ENCODE results near the gene ABCB6. TPM values are rescaled to one million over a fixed set of nuclear protein-coding genes. Genes with fewer than 3 reads are reported as not detected.
"Not testable (repeated sequence)": the region's sequence is repeated elsewhere in the genome, so short reads cannot be mapped to it uniquely, and the experiment has no call there.

Gene ABCB6
- total RNA-seq, 1 experiment from 2014 or later, result 14.3 TPM

- H3K9ac ChIP-seq (ENCODE audit: low read length), result peak overlapping the region; percentile 86
- peak overlapping the region; percentile 68; the same call in 1 of the 2 replicates for H3K27ac ChIP-seq (ENCODE audit: low read length)
- peak overlapping the region; percentile 85 for H3K4me2 ChIP-seq (ENCODE audit: low read depth, low read length, poor library complexity, severe bottlenecking)
- no peak overlapping the region for H2AFZ ChIP-seq (ENCODE audit: low read length)
- H3K27me3 ChIP-seq (ENCODE audit: low read length), result no peaks in the 10 kb centered on the region
- no peaks in the 10 kb centered on the region for H3K9me2 ChIP-seq (replicated peaks; ENCODE audit: insufficient read depth, low read length)
- peaks cover 16% of the 10 kb centered on the region for H3K4me1 ChIP-seq (ENCODE audit: low read length)
- H3K9me3 ChIP-seq (ENCODE audit: low read length), result peaks cover 6% of the 10 kb centered on the region
- no peaks in the 10 kb centered on the region for H3K79me2 ChIP-seq (ENCODE audit: low read length)
- DNase-seq, result peak; percentile 41
- peak overlapping the region; percentile 76 for H3K4me3 ChIP-seq (ENCODE audit: low read length)
- no peaks in the 10 kb centered on the region for H4K20me1 ChIP-seq (ENCODE audit: insufficient read depth, low read depth, low read length)
- peaks cover 9% of the 10 kb centered on the region for H3K36me3 ChIP-seq (ENCODE audit: insufficient read depth, low read length)
These were observed 11.4 kb downstream of the ABCB6 start for GRCh38 chr2:219207134-219207883.

- no peaks in the 10 kb centered on the region for H4K20me1 ChIP-seq (ENCODE audit: insufficient read depth, low read depth, low read length)
- H3K9ac ChIP-seq (ENCODE audit: low read length), result peak within 1 kb of the TSS; percentile 86
- no peaks in the 10 kb centered on the region for H3K9me2 ChIP-seq (replicated peaks; ENCODE audit: insufficient read depth, low read length)
- peaks cover 16% of the 10 kb centered on the region for H3K4me1 ChIP-seq (ENCODE audit: low read length)
- peak within 1 kb of the TSS; percentile 80 for H2AFZ ChIP-seq (ENCODE audit: low read length)
- peak within 1 kb of the TSS; percentile 76 for H3K4me3 ChIP-seq (ENCODE audit: low read length)
- H3K27ac ChIP-seq (ENCODE audit: low read length), result peak within 1 kb of the TSS; percentile 68
- no peaks in the 10 kb centered on the region for H3K79me2 ChIP-seq (ENCODE audit: low read length)
- peaks cover 6% of the 10 kb centered on the region for H3K9me3 ChIP-seq (ENCODE audit: low read length)
- no peaks in the 10 kb centered on the region for H3K27me3 ChIP-seq (ENCODE audit: low read length)
- peak within 1 kb of the TSS; percentile 85 for H3K4me2 ChIP-seq (ENCODE audit: low read depth, low read length, poor library complexity, severe bottlenecking)
- peak; percentile 98 for DNase-seq
- H3K36me3 ChIP-seq (ENCODE audit: insufficient read depth, low read length), result peaks cover 9% of the 10 kb centered on the region
These were observed 12.2 kb downstream of the ABCB6 start, which contains the start of gene ZFAND2B for GRCh38 chr2:219206328-219207133. TSS of gene ZFAND2B (plus strand) at chr2:219206782. CDS start at chr2:219206988, 206 bp downstream.

DNA sequence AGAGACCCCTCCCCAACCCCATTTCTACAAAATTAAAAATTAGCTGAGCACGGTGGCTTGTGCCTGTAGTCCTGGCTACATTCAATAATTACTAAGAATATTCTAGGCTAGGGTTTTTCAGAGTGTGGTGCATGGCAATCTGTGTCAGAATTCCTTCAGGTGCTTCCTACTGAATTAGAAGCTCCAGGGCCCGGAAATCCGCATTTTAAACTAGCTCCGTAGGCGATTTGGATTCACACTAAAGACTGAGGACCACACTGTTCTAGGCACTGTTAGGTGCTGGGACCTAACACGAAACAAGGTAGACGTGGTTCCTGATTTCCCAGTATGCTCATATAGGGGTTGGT lies 12.8 kb downstream of the ABCB6 start:
- DNase-seq, result no peak
- peak overlapping the region; percentile 68 for H3K27ac ChIP-seq (ENCODE audit: low read length)
- peak overlapping the region; percentile 76 for H3K4me3 ChIP-seq (ENCODE audit: low read length)
- no peaks in the 10 kb centered on the region for H3K79me2 ChIP-seq (ENCODE audit: low read length)
- H3K36me3 ChIP-seq (ENCODE audit: insufficient read depth, low read length), result peaks cover 9% of the 10 kb centered on the region
- no peaks in the 10 kb centered on the region for H3K27me3 ChIP-seq (ENCODE audit: low read length)
- peaks cover 6% of the 10 kb centered on the region for H3K9me3 ChIP-seq (ENCODE audit: low read length)
- peak overlapping the region; percentile 86 for H3K9ac ChIP-seq (ENCODE audit: low read length)
- H3K4me1 ChIP-seq (ENCODE audit: low read length), result peaks cover 16% of the 10 kb centered on the region
- peak overlapping the region; percentile 85 for H3K4me2 ChIP-seq (ENCODE audit: low read depth, low read length, poor library complexity, severe bottlenecking)
- H4K20me1 ChIP-seq (ENCODE audit: insufficient read depth, low read depth, low read length), result no peaks in the 10 kb centered on the region
- no peaks in the 10 kb centered on the region for H3K9me2 ChIP-seq (replicated peaks; ENCODE audit: insufficient read depth, low read length)
- peak overlapping the region; percentile 80 for H2AFZ ChIP-seq (ENCODE audit: low read length)

DNA sequence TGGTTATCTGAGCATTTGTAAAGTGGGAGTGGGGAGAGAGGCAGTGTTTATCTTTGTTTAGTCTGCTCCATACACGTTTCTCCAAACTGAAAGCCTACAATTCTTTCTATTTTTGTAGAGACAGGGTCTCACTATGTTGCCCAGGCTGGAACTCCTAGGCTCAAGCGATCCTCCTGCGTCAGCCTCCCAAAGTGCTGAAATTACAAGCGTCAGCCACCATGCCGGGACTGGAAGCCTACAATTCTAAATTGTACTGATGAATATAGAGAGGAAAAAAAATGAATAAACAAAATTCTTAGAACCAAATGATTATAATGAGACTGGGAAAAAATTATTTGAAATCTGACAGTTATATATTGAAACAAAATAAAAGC lies 13.6 kb downstream of the ABCB6 start:
- Histone ChIP-seq H3K4me2 (ENCODE audit: low read depth, low read length, poor library complexity, severe bottlenecking) (no peak overlapping the region), H3K27me3 (ENCODE audit: low read length) (no peaks in the 10 kb centered on the region), H4K20me1 (ENCODE audit: insufficient read depth, low read depth, low read length) (no peaks in the 10 kb centered on the region), H3K79me2 (ENCODE audit: low read length) (no peaks in the 10 kb centered on the region), H3K36me3 (ENCODE audit: insufficient read depth, low read length) (peaks cover 9% of the 10 kb centered on the region), H3K4me3 (ENCODE audit: low read length) (no peak overlapping the region), H3K27ac (ENCODE audit: low read length) (no peak overlapping the region), H3K9me3 (ENCODE audit: low read length) (peaks cover 6% of the 10 kb centered on the region), H3K9ac (ENCODE audit: low read length) (no peak overlapping the region), H3K9me2 (replicated peaks; ENCODE audit: insufficient read depth, low read length) (no peaks in the 10 kb centered on the region), H3K4me1 (ENCODE audit: low read length) (peaks cover 16% of the 10 kb centered on the region), H2AFZ (ENCODE audit: low read length) (no peak overlapping the region)
- peak; percentile 30 for DNase-seq

GRCh38 chr2:219204425-219205164 lies 14.2 kb downstream of the ABCB6 start:
- no peaks in the 10 kb centered on the region for H3K79me2 ChIP-seq (ENCODE audit: low read length)
- H3K27me3 ChIP-seq (ENCODE audit: low read length), result no peaks in the 10 kb centered on the region
- peaks cover 16% of the 10 kb centered on the region for H3K4me1 ChIP-seq (ENCODE audit: low read length)
- peaks cover 9% of the 10 kb centered on the region for H3K36me3 ChIP-seq (ENCODE audit: insufficient read depth, low read length)
- no peak overlapping the region for H3K4me2 ChIP-seq (ENCODE audit: low read depth, low read length, poor library complexity, severe bottlenecking)
- H2AFZ ChIP-seq (ENCODE audit: low read length), result no peak overlapping the region
- no peak overlapping the region for H3K9ac ChIP-seq (ENCODE audit: low read length)
- H3K4me3 ChIP-seq (ENCODE audit: low read length), result no peak overlapping the region
- H3K9me2 ChIP-seq (replicated peaks; ENCODE audit: insufficient read depth, low read length), result no peaks in the 10 kb centered on the region
- no peaks in the 10 kb centered on the region for H4K20me1 ChIP-seq (ENCODE audit: insufficient read depth, low read depth, low read length)
- DNase-seq, result peak; percentile 44
- no peak overlapping the region for H3K27ac ChIP-seq (ENCODE audit: low read length)
- H3K9me3 ChIP-seq (ENCODE audit: low read length), result peaks cover 6% of the 10 kb centered on the region

- DNase-seq; H2AFZ ChIP-seq (ENCODE audit: low read length); H3K27ac ChIP-seq (ENCODE audit: low read length); H4K20me1 ChIP-seq (ENCODE audit: insufficient read depth, low read depth, low read length); H3K9me3 ChIP-seq (ENCODE audit: low read length); H3K4me3 ChIP-seq (ENCODE audit: low read length); H3K27me3 ChIP-seq (ENCODE audit: low read length); H3K9me2 ChIP-seq (replicated peaks; ENCODE audit: insufficient read depth, low read length); H3K36me3 ChIP-seq (ENCODE audit: insufficient read depth, low read length); H3K4me2 ChIP-seq (ENCODE audit: low read depth, low read length, poor library complexity, severe bottlenecking); H3K4me1 ChIP-seq (ENCODE audit: low read length); H3K79me2 ChIP-seq (ENCODE audit: low read length); H3K9ac ChIP-seq (ENCODE audit: low read length): not testable (repeated sequence)
These were observed 17.4 kb downstream of the ABCB6 start for GRCh38 chr2:219201331-219201730.

DNA sequence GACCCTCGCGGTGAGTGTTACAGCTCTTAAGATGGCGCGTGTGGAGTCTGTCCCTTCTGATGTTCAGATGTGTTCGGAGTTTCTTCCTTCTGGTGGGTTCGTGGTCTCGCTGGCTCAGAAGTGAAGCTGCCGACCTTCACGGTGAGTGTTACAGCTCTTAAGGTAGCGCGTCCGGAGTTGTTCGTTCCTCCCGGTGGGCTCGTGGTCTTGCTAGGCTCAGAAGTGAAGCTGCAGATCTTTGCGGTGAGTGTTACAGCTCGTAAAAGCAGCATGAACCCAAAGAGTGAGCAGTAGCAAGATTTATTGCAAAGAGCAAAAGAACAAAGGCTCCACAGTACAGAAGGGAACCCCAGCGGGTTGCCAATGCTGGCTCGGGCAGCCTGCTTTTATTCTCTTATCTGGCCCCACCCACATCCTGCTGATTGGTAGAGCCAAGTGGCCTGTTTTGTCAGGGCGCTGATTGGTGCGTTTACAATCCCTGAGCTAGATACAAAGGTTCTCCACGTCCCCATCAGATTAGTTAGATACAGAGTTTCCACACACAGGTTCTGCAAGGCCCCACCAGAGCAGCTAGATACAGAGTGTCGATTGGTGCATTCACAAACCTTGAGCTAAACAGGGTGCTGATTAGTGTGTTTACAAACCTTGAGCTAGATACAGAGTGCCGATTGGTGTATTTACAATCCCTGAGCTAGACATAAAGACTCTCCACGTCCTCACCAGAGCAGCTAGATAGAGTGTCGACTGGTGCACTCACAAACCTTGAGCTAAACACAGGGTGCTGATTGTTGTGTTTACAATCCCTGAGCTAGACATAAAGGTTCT lies 18.0 kb downstream of the ABCB6 start:
- not testable (repeated sequence) for H3K9ac ChIP-seq (ENCODE audit: low read length); H3K27ac ChIP-seq (ENCODE audit: low read length); H3K79me2 ChIP-seq (ENCODE audit: low read length); H3K9me3 ChIP-seq (ENCODE audit: low read length); H3K4me2 ChIP-seq (ENCODE audit: low read depth, low read length, poor library complexity, severe bottlenecking); H3K4me3 ChIP-seq (ENCODE audit: low read length); H3K27me3 ChIP-seq (ENCODE audit: low read length); H2AFZ ChIP-seq (ENCODE audit: low read length); H3K36me3 ChIP-seq (ENCODE audit: insufficient read depth, low read length); H3K4me1 ChIP-seq (ENCODE audit: low read length); H4K20me1 ChIP-seq (ENCODE audit: insufficient read depth, low read depth, low read length); H3K9me2 ChIP-seq (replicated peaks; ENCODE audit: insufficient read depth, low read length)
- DNase-seq, result peak; percentile 40
